ENCODE results near the gene DNAH12. TPM values are rescaled to one million over a fixed set of nuclear protein-coding genes. Genes with fewer than 3 reads are reported as not detected.

DNAH12 gene
- total and polyA plus RNA-seq, 2 of the 13 experiments (the other 11 are each of a cell fraction or from before 2014, with no cell fraction given): 0.11 TPM

DNA sequence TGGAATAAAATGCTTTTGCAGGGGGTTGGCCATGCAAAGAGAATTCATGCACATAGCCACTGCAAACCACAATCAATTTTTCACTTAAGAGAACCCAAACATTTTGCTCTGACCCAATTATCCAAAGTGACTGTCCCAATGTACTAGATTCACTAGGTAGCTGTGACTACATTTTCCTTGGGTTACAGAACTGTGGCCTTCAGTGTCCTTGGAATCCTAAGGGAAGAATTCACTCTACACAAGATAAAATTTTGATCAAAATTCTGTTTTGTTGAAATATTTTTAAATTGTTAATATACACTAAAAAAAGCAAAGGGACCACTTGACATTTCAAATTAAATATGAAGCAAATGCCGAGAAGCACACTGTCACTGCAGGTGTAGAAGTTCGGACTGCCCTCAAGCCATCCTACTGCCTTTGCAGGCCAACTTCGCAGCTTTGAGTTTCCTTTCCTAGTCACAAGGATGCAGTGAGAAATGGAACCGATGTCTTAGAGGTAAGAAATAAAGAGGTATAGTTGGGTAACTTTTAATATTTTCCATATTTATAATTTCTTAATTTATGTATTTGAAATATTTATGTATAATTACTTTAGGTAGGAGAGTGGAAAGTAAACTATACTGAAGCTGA lies 251.1 kb downstream of the DNAH12 start:
- POLR2A ChIA-PET: no interaction called here
- FAIRE-seq (no peak), ATAC-seq (no peak), DNase-seq (ENCODE audit: low spot score) (no peak)
- WGBS (ENCODE audit: low lambda C conversion rate): 49% methylated on average over 4 of the region's 4 CpGs
- intact Hi-C loops (cut with micrococcal nuclease; ENCODE audit: unreplicated experiment): no loop called here
- no peaks in the 10 kb centered on the region for H3K36me3 ChIP-seq (replicated peaks in 1 of 2; ENCODE audit: control insufficient read depth in 1 of 2, insufficient read depth in 2 of 2, low read length in 2 of 2)
- H4K20me1 ChIP-seq (ENCODE audit: insufficient read depth, low read length): no peaks in the 10 kb centered on the region
- no peaks in the 10 kb centered on the region for H3K79me2 ChIP-seq (ENCODE audit: insufficient read depth, low read length)
- no peak for TF ChIP-seq ZNF556 (CRISPR knock-in tag; IDR thresholded peaks at IDR 0.05; ENCODE audit: borderline replicate concordance)
- H3K9ac ChIP-seq (ENCODE audit: insufficient read depth, low read depth, low read length): no peak overlapping the region
- H3K9me3 ChIP-seq (ENCODE audit: low read length): no peaks in the 10 kb centered on the region
- in situ Hi-C loops (cut with HindIII; ENCODE audit: extremely low pct_ligation_motif_present, low pct_unique_long_range_greater_than_20kb): no loop called here
- no peaks in the 10 kb centered on the region for H3K4me1 ChIP-seq (ENCODE audit: insufficient read depth, low read length)
- H2AFZ ChIP-seq (ENCODE audit: low read length): no peak overlapping the region
- no peak overlapping the region for H3K4me3 ChIP-seq (replicated peaks in 1 of 3; ENCODE audit: insufficient read depth in 1 of 3, low read depth in 2 of 3, low read length in 3 of 3)
- H3K4me2 ChIP-seq (ENCODE audit: low read depth, low read length): no peak overlapping the region
- CTCF ChIA-PET (ENCODE audit: low intra/inter-chr PET ratio, low total read pairs): no interaction called here
- no TSS peak for BruUV-seq (replicated peaks)
- H3K27me3 ChIP-seq (ENCODE audit: control insufficient read depth in 1 of 2, insufficient read depth in 2 of 2, low read length in 2 of 2): 0 out of 5 replicates have a peak, but pooled peaks cover 0 to 3% of the 10 kb centered on the region in 2 experiments
- H3K27ac ChIP-seq (ENCODE audit: extremely low read length, insufficient read depth, low read length): no peak overlapping the region

DNA sequence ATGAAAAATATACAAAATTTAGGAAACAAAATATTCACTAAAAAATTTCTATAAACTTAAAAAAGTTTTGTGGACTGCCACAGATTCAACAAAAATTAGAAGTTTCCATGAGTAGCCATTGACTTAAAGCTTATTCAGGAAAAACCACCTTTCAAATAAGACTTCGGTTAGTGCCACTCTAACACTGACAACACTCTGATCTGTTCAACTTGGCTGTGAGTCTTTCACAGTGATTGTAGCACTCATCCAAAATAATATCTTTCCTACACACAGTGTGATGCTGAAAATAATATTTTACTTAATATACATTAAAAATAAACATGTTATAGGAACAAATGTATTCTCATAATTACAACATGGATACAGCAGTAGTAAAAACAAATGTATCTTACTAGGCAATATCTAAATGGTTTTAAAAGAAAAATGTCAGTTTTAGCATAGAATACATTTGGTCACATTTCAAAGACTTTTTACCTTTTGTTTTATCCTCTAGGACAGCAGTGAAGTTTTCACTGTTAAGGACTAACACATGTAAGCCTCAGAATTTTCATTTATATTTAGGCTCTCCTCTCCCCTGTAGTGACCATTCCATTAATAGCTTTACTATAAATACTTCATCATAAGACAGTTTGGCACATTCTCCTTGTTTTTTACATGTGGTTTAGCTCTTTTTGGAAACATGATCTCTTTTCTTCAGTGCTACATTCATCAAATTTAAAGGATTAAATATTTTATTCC lies 251.8 kb downstream of the DNAH12 start, which contains the start of gene ASB14:
Gene ASB14, minus strand, starts transcription at position 527 of the 738 bp plus-strand sequence. CDS start 652 bp downstream, outside the sequence.
- no peaks in the 10 kb centered on the region for H4K20me1 ChIP-seq (ENCODE audit: insufficient read depth, low read length)
- DNase-seq (ENCODE audit: low spot score): no peak
- H3K27ac ChIP-seq (ENCODE audit: extremely low read length, insufficient read depth, low read length): no peak within 1 kb of the TSS
- intact Hi-C loops (cut with micrococcal nuclease; ENCODE audit: unreplicated experiment): no loop called here
- ChIA-PET POLR2A (no interaction called here), CTCF (ENCODE audit: low intra/inter-chr PET ratio, low total read pairs) (no interaction called here)
- no peaks in the 10 kb centered on the region for H3K36me3 ChIP-seq (replicated peaks in 1 of 2; ENCODE audit: control insufficient read depth in 1 of 2, insufficient read depth in 2 of 2, low read length in 2 of 2)
- H3K79me2 ChIP-seq (ENCODE audit: insufficient read depth, low read length): no peaks in the 10 kb centered on the region
- TF ChIP-seq GABPA (IDR thresholded peaks at IDR 0.05; ENCODE audit: low read depth, low read length) (no peak), GABPA (CRISPR knock-in tag; IDR thresholded peaks at IDR 0.05; ENCODE audit: low read depth) (no peak), TGIF2 (CRISPR knock-in tag; IDR thresholded peaks at IDR 0.05) (no peak), ZSCAN30 (CRISPR knock-in tag; IDR thresholded peaks at IDR 0.05) (no peak), ZNF24 (IDR thresholded peaks at IDR 0.05) (no peak)
- TF ChIP-seq, protein P1, sequence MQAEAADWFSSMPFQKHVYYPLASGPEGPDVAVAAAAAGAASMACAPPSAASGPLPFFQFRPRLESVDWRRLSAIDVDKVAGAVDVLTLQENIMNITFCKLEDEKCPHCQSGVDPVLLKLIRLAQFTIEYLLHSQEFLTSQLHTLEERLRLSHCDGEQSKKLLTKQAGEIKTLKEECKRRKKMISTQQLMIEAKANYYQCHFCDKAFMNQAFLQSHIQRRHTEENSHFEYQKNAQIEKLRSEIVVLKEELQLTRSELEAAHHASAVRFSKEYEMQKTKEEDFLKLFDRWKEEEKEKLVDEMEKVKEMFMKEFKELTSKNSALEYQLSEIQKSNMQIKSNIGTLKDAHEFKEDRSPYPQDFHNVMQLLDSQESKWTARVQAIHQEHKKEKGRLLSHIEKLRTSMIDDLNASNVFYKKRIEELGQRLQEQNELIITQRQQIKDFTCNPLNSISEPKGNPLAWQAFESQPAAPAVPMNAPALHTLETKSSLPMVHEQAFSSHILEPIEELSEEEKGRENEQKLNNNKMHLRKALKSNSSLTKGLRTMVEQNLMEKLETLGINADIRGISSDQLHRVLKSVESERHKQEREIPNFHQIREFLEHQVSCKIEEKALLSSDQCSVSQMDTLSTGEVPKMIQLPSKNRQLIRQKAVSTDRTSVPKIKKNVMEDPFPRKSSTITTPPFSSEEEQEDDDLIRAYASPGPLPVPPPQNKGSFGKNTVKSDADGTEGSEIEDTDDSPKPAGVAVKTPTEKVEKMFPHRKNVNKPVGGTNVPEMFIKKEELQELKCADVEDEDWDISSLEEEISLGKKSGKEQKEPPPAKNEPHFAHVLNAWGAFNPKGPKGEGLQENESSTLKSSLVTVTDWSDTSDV (CRISPR knock-in tag; IDR thresholded peaks at IDR 0.05): no peak
- BruUV-seq (replicated peaks): no TSS peak
- H3K9ac ChIP-seq (ENCODE audit: insufficient read depth, low read depth, low read length): no peak within 1 kb of the TSS
- no peak for ATAC-seq
- no peaks in the 10 kb centered on the region for H3K4me1 ChIP-seq (ENCODE audit: insufficient read depth, low read length)
- H3K9me3 ChIP-seq (ENCODE audit: low read length): no peaks in the 10 kb centered on the region
- no peak for FAIRE-seq
- 92% methylated on average over 1 of the region's 1 CpG for WGBS (ENCODE audit: low lambda C conversion rate)
- H2AFZ ChIP-seq (ENCODE audit: low read length): no peak within 1 kb of the TSS
- H3K4me3 ChIP-seq (replicated peaks in 1 of 3; ENCODE audit: insufficient read depth in 1 of 3, low read depth in 2 of 3, low read length in 3 of 3): no peak within 1 kb of the TSS
- H3K4me2 ChIP-seq (ENCODE audit: low read depth, low read length): no peak within 1 kb of the TSS
- 0 out of 5 replicates have a peak, but pooled peaks cover 0 to 3% of the 10 kb centered on the region in 2 experiments for H3K27me3 ChIP-seq (ENCODE audit: control insufficient read depth in 1 of 2, insufficient read depth in 2 of 2, low read length in 2 of 2)
- in situ Hi-C loops (cut with HindIII; ENCODE audit: extremely low pct_ligation_motif_present, low pct_unique_long_range_greater_than_20kb): no loop called here

Data from HepG2 (cell line).